Measurements from ENCODE around the gene ITIH2.
A peak's percentile ranks its signal among the peaks of the same experiment; 100 is the strongest.

Gene ITIH2

GRCh38 chr10:7787857-7788638 lies 84.9 kb downstream of the ITIH2 start, which contains the start of the genes ATP5F1C and KIN:
Gene ATP5F1C, plus strand, starts transcription at chr10:7788177. Its CDS starts 31 bp downstream, at chr10:7788208.
Gene KIN, minus strand, starts transcription at chr10:7787993. Its CDS starts 60 bp downstream, at chr10:7787933.
- peak within 1 kb of the TSS; percentile 65 to 100 for H3K4me3 ChIP-seq
- peaks cover 0 to 71% (median 38%) of the 10 kb centered on the region in 4 donors for H3K4me1 ChIP-seq
- H3K9me3 ChIP-seq: no peaks in the 10 kb centered on the region
- H3K27ac ChIP-seq: peak within 1 kb of the TSS; percentile 74 to 87
- no peak for TF ChIP-seq CTCF (IDR thresholded peaks at IDR 0.05)
- H3K36me3 ChIP-seq: no peaks in the 10 kb centered on the region
- DNase-seq: peak; percentile 97 to 99
- intact Hi-C loops (cut with DNase I; ENCODE audit: low total_unique reads): no loop called here
- H3K27me3 ChIP-seq: no peaks in the 10 kb centered on the region

- no peak for TF ChIP-seq CTCF (IDR thresholded peaks at IDR 0.05)
- Histone ChIP-seq H3K4me1 (peaks cover 0 to 72% (median 42%) of the 10 kb centered on the region in 4 donors), H3K27me3 (no peaks in the 10 kb centered on the region), H3K27ac (peak overlapping the region; percentile 74 to 87), H3K9me3 (no peaks in the 10 kb centered on the region), H3K4me3 (peak overlapping the region; percentile 65 to 100), H3K36me3 (no peaks in the 10 kb centered on the region)
- intact Hi-C loops (cut with DNase I; ENCODE audit: low total_unique reads): no loop called here
- no peak for DNase-seq
These were observed 85.6 kb downstream of the ITIH2 start for GRCh38 chr10:7788639-7789286.

GRCh38 chr10:7789390-7789789 lies 86.3 kb downstream of the ITIH2 start:
- Histone ChIP-seq H3K4me3 (peak overlapping the region; percentile 65 to 100), H3K4me1 (peaks cover 0 to 68% (median 45%) of the 10 kb centered on the region in 4 donors), H3K27me3 (no peaks in the 10 kb centered on the region), H3K9me3 (no peaks in the 10 kb centered on the region), H3K36me3 (no peaks in the 10 kb centered on the region), H3K27ac (no peak overlapping the region)
- no peak for TF ChIP-seq CTCF (IDR thresholded peaks at IDR 0.05)
- intact Hi-C loops (cut with DNase I; ENCODE audit: low total_unique reads): no loop called here
- no peak for DNase-seq

GRCh38 chr10:7792541-7792940 lies 89.4 kb downstream of the ITIH2 start:
- Histone ChIP-seq H3K27me3 (no peaks in the 10 kb centered on the region), H3K4me3 (no peak overlapping the region), H3K4me1 (peaks cover 0 to 65% (median 29%) of the 10 kb centered on the region in 4 donors), H3K9me3 (no peaks in the 10 kb centered on the region), H3K27ac (no peak overlapping the region), H3K36me3 (peaks cover 7 to 11% (median 10%) of the 10 kb centered on the region in 3 donors)
- TF ChIP-seq CTCF (IDR thresholded peaks at IDR 0.05): no peak
- DNase-seq: no peak
- intact Hi-C loops (cut with DNase I; ENCODE audit: low total_unique reads): no loop called here

- no peak overlapping the region for H3K27ac ChIP-seq
- H3K9me3 ChIP-seq: no peaks in the 10 kb centered on the region
- TF ChIP-seq CTCF (IDR thresholded peaks at IDR 0.05): no peak
These were observed 91.3 kb downstream of the ITIH2 start for GRCh38 chr10:7794251-7795026.

More at GRCh38 chr10:7794251-7795026, 91.3 kb downstream of the ITIH2 start:
- Histone ChIP-seq H3K4me3 (no peak overlapping the region), H3K27me3 (no peaks in the 10 kb centered on the region), H3K36me3 (peaks cover 25% of the 10 kb centered on the region in 3 donors), H3K4me1 (peaks cover 0 to 57% (median 21%) of the 10 kb centered on the region in 4 donors)
- intact Hi-C loops (cut with DNase I; ENCODE audit: low total_unique reads): no loop called here
- no peak for DNase-seq

Measured in tibial artery (tissue), 4 donors.